Gastroesophageal sphincter (tissue), 3 donors: ENCODE measurements around the gene RFX3.

ENCODE experiments used
- CTCF ChIP-seq, 4 experiments: fragments of 200-600 bp in 2 of 4; fragments of 450-650 bp in 2 of 4; sonication (generic) in 1 of 4; IDR thresholded peaks; one replicate each; pipeline ENCODE4 v1.5.1; 2017 to 2019; ENCODE audit warnings: antibody characterized with exemption in 4 of 4, mild to moderate bottlenecking in 2 of 4, moderate library complexity in 2 of 4
- EP300 ChIP-seq: sonication (generic); formaldehyde crosslinking; IDR thresholded peaks from one replicate; pipeline ENCODE4 v1.6.1; 2017; ENCODE audit warnings: antibody characterized with exemption, mild to moderate bottlenecking
- POLR2A ChIP-seq, 2 donors: fragments of 450-650 bp; IDR thresholded peaks; one replicate each; pipeline ENCODE4 v1.6.1; 2017; ENCODE audit warnings: antibody characterized with exemption in 2 of 2, mild to moderate bottlenecking in 2 of 2, moderate library complexity in 1 of 2
- POLR2AphosphoS5 ChIP-seq: sonication (generic); formaldehyde crosslinking; IDR thresholded peaks from one replicate; pipeline ENCODE4 v1.6.1; 2017; ENCODE audit warnings: antibody characterized with exemption

DNA sequence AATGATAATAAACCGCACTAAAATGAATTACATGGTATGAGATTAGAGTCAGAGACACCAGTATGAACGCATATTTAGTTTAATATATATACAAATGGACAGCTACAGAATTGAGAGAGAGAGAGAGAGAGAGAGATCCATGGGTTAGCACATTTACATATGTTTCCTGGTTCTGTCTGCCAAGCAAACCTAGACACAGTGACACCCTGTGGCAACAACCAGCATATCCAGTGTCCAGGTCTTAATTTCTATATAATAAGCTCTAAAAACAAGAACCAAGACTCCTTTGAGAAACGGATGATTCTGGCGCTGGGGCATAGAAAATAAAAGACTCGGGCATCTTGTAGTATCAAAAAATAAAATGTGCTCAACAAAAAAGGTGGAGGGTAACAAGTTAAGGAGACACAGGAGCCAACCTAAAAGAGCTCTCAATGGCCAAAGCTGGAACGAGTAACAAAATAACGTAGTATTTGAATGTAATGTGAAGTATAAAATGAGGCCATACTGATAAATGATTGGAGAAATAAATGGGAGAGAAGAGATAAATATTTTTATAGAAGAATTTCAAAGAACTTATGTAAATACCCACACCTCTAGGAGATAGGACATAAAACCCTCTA, 84.5 kb downstream of the RFX3 start:
- TF ChIP-seq CTCF (IDR thresholded peaks at IDR 0.05): peak in 1 of 4 experiments; percentile 44
- no peak for TF ChIP-seq POLR2A (IDR thresholded peaks at IDR 0.05)
- no peak for TF ChIP-seq EP300
- TF ChIP-seq POLR2AphosphoS5: no peak
